ENCODE measurements around the gene CUL7.

DNA sequence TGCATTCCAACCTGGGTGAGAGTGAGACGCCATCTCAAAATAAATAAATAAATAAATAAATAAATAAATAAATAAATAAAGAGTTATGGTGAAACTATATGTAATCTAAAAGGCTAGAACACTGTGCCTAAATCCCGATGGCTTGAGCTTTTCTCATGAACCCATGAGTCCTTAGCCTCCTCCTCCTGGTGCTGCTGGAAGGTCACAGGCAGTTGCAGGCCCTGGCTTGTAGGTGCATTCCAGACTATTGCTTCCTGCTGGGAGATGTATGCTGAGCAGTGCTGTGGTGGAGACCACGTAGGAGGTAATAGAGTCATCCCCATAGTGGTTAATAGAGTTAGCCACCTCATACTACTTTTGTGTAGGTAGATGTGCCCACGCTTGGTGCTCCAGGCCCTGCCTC, 35.0 kb upstream of the CUL7 start:
- TF ChIP-seq SAP30 (IDR thresholded peaks at IDR 0.05; ENCODE audit: insufficient read depth, insufficient replicate concordance, low read length) (no peak), RAD21 (IDR thresholded peaks at IDR 0.05 in 1 of 2, conservative IDR thresholded peaks at IDR 0.05 in 1 of 2; ENCODE audit: low read depth in 2 of 2, low read length in 2 of 2) (no peak), PHF8 (conservative IDR thresholded peaks at IDR 0.05; ENCODE audit: low read depth, low read length) (no peak), CEBPB (IDR thresholded peaks at IDR 0.05; ENCODE audit: low read depth, low read length) (no peak), SP1 (IDR thresholded peaks at IDR 0.05; ENCODE audit: low read depth, low read length) (no peak), TEAD4 (IDR thresholded peaks at IDR 0.05; ENCODE audit: low read depth, low read length) (peak; percentile 47; the same call in 1 of the 2 replicates), JUND (IDR thresholded peaks at IDR 0.05; ENCODE audit: low read length) (no peak)
- TF ChIP-seq, protein P1, sequence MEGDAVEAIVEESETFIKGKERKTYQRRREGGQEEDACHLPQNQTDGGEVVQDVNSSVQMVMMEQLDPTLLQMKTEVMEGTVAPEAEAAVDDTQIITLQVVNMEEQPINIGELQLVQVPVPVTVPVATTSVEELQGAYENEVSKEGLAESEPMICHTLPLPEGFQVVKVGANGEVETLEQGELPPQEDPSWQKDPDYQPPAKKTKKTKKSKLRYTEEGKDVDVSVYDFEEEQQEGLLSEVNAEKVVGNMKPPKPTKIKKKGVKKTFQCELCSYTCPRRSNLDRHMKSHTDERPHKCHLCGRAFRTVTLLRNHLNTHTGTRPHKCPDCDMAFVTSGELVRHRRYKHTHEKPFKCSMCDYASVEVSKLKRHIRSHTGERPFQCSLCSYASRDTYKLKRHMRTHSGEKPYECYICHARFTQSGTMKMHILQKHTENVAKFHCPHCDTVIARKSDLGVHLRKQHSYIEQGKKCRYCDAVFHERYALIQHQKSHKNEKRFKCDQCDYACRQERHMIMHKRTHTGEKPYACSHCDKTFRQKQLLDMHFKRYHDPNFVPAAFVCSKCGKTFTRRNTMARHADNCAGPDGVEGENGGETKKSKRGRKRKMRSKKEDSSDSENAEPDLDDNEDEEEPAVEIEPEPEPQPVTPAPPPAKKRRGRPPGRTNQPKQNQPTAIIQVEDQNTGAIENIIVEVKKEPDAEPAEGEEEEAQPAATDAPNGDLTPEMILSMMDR (IDR thresholded peaks at IDR 0.05; ENCODE audit: control extremely low read depth in 1 of 3, insufficient read depth in 1 of 3, low read depth in 1 of 3, low read length in 3 of 3) = no peak
